GM19351 (cell line): Measurements from ENCODE around the gene TSPO.
"Not testable (repeated sequence)": the region's sequence is repeated elsewhere in the genome, so short reads cannot be mapped to it uniquely, and the experiment has no call there.

ENCODE experiments used
- ATAC-seq: cut with Tn5 transposase; IDR thresholded peaks from one replicate; pipeline ENCODE4 v1.9.1; 2021; ENCODE audit warnings: mild to moderate bottlenecking, moderate library complexity; ENCODE audit not compliant: unreplicated experiment

The TSPO gene

GRCh38 chr22:43151251-43152002 lies at the start of gene TSPO:
TSPO (plus strand) TSS chr22:43151559; CDS start chr22:43159239, 7,680 bp downstream.
- ATAC-seq, result no peak

GRCh38 chr22:43104056-43104625 lies 47.2 kb upstream of the TSPO start:
- ATAC-seq, result not testable (repeated sequence)

GRCh38 chr22:43104950-43105349 lies 46.4 kb upstream of the TSPO start:
- ATAC-seq, result not testable (repeated sequence)

- no peak for ATAC-seq
Observed at GRCh38 chr22:43106302-43106701, 45.1 kb upstream of the TSPO start.

- no peak for ATAC-seq
Observed at GRCh38 chr22:43109511-43109910, 41.8 kb upstream of the TSPO start.

GRCh38 chr22:43109921-43110443 lies 41.4 kb upstream of the TSPO start:
- no peak for ATAC-seq

- peak; percentile 39 for ATAC-seq
Observed at GRCh38 chr22:43110444-43110926, 40.9 kb upstream of the TSPO start, which contains the start of gene BIK. BIK (plus strand) TSS chr22:43110750; CDS start chr22:43124023, 13,273 bp downstream.

GRCh38 chr22:43110927-43111623 lies 40.3 kb upstream of the TSPO start:
- ATAC-seq, result peak; percentile 48

GRCh38 chr22:43113526-43114251 lies 37.7 kb upstream of the TSPO start:
- no peak for ATAC-seq

- no peak for ATAC-seq
Observed at GRCh38 chr22:43114958-43115357, 36.4 kb upstream of the TSPO start.

- ATAC-seq, result no peak
Observed at GRCh38 chr22:43116932-43117331, 34.4 kb upstream of the TSPO start.

GRCh38 chr22:43118024-43118849 lies 33.1 kb upstream of the TSPO start:
- peak; percentile 10 for ATAC-seq

- ATAC-seq, result peak; percentile 70
Observed at GRCh38 chr22:43118953-43119458, 32.4 kb upstream of the TSPO start.

GRCh38 chr22:43126501-43127165 lies 24.7 kb upstream of the TSPO start:
- no peak for ATAC-seq

GRCh38 chr22:43127166-43127908 lies 24.0 kb upstream of the TSPO start:
- no peak for ATAC-seq

GRCh38 chr22:43128116-43128515 lies 23.2 kb upstream of the TSPO start:
- no peak for ATAC-seq

GRCh38 chr22:43128928-43129424 lies 22.4 kb upstream of the TSPO start:
- ATAC-seq, result no peak
